GM21619 (cell line): ENCODE results near the gene DNM3.

Experiments
- ATAC-seq: cut with Tn5 transposase; IDR thresholded peaks from one replicate; pipeline ENCODE4 v1.9.1; 2021; ENCODE audit not compliant: unreplicated experiment

Gene DNM3

GRCh38 chr1:172086137-172086536 is 244.8 kb downstream of the DNM3 start:
- no peak for ATAC-seq

- ATAC-seq = no peak
Measured at GRCh38 chr1:172088256-172088655, 247.0 kb downstream of the DNM3 start.

DNA sequence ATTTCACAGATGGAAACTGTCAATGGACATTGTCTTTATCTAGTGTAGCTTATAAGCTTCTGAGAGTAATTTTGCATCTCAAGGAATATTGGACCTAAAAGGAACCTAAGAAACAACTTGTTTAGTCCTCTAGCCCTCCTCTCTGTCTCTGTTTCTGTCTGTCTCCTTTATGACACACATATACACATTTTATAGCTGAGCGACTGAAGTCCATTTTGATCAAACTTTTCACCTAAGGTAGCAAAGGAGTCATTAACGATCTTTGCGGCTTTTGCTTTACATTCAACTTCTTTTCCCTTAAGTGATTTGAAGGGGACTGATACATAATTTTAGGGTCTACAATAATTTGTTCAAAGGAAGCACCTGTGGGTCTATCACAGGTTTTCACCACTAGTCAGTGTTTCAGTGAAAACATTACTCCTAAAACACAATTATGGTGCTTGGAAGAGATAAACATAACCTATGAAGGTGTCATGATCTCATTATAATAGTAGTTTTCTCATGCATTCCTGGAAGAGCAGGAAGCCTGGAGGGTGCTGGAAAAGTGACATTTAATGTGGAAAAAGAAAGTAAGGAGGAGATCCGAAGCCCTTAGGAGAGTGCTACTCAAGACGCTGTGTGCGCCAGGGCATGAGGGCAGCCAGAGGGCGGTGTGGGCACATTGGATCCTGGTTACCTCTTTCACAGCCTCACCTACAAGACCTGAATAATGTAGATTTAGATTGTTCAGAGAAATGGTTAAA is 248.6 kb downstream of the DNM3 start:
- peak; percentile 51 for ATAC-seq

DNA sequence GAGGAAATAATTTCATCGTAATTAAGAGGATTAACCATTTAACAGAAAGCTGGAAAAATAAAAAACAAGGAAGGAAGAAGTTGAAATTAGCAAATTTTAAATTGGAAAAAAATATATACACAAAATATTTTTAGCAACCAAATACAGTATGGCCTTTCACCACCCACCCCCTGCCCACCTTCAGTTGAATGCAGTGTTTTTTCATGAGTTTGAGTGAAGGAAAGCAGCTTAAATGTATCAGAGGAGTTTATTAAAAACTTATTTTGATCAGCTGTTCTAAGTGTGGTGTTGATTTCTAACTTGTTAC is 249.2 kb downstream of the DNM3 start:
- no peak for ATAC-seq

DNA sequence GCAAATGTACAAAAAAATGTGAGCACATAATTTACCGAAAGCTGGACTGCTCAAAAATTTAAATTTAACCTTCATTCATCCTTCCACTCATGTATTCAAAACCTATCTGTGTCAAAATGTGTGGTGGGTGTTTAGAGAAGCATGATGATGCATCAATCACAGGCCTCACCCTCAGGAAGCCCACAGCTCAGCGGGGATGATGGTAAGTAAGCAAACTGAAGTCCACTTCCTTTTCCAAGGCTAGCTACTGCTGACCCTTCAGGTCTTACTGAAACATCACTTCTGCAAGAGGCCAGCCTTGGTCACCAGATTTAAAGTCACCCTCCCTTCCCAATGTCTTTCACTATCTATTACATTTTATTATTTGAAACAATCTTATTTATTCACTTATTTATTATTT is 254.5 kb downstream of the DNM3 start:
- ATAC-seq = no peak

- ATAC-seq = no peak
Measured at GRCh38 chr1:172105230-172105629, 263.9 kb downstream of the DNM3 start.

- ATAC-seq = no peak
Measured at GRCh38 chr1:172107316-172107975, 266.1 kb downstream of the DNM3 start.

- no peak for ATAC-seq
Measured at GRCh38 chr1:172108161-172108893, 267.0 kb downstream of the DNM3 start.

- no peak for ATAC-seq
Measured at GRCh38 chr1:172109359-172109758, 268.1 kb downstream of the DNM3 start.

GRCh38 chr1:172112576-172112975 is 271.3 kb downstream of the DNM3 start:
- no peak for ATAC-seq

DNA sequence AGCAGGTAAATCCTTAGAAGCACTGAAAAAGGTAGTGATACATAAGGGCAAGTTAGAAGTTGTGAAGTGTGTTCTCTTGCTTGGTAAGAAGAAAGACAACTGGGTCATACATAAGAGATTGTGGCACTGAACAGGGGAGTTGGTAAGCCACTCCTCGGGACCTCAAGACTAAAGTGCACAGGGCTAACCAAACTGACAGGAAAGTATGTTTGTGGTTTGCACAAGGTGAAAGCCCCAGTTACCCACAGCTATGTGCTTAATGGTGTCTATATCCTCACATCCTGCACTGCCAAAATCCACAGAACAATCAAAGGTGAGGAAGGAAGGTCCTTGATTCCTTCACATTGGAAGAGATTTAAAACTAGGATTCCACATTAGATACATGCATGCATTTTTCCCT is 276.5 kb downstream of the DNM3 start:
- ATAC-seq = peak; percentile 80

GRCh38 chr1:172118618-172119017 is 277.3 kb downstream of the DNM3 start:
- no peak for ATAC-seq

GRCh38 chr1:172119184-172119583 is 277.9 kb downstream of the DNM3 start:
- ATAC-seq = no peak

GRCh38 chr1:172120381-172120780 is 279.1 kb downstream of the DNM3 start:
- ATAC-seq = no peak

- ATAC-seq = no peak
Measured at GRCh38 chr1:172121081-172121717, 279.9 kb downstream of the DNM3 start.

DNA sequence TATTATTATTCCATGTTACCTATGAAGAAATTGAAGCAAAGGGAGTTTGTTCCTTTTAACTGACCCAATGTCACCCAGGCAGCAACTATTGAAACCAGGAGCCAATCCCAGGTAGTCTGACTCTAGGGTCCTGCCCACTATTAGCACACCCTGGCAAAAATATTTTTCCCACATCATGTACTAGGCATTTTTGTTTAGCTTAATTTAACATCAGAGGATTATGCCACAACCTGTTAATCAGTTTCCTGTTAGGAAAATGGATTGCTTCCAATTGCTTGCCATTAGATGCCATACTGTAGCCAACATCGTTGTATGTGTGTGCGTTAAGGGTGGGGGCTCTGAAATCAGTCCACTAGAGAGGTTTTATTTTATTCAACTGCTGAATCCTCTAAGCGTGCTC is 281.1 kb downstream of the DNM3 start:
- ATAC-seq = no peak

GRCh38 chr1:172125250-172125649 is 284.0 kb downstream of the DNM3 start:
- no peak for ATAC-seq

DNA sequence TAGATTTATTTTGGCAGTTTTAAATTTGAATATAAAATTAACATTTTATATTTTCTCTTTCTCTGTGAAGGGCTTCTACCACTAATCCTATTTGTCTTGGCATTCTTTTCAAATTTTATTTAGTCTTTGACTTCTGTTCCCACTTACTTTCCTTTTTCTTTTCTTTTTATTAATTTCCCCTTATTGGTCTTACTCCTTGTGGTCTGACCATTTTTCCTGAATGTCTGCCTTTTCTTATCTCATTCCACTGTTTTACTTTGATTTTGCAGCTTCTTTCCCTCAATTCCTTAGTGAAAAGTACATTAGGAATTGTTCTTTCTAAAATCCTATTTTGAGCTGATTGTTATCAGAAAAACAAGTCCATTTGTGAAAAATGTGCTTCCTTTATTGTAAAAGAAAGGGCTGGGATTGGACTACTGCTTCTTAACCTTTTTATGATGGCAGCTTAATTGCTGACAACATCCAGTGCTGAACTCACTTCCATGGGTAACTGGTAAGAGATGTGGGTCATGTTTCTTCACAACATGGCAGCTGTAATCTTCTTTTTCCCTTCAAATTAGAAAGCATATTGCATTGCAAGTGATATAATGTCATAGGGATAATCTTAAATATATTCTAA is 284.6 kb downstream of the DNM3 start:
- ATAC-seq = no peak

DNA sequence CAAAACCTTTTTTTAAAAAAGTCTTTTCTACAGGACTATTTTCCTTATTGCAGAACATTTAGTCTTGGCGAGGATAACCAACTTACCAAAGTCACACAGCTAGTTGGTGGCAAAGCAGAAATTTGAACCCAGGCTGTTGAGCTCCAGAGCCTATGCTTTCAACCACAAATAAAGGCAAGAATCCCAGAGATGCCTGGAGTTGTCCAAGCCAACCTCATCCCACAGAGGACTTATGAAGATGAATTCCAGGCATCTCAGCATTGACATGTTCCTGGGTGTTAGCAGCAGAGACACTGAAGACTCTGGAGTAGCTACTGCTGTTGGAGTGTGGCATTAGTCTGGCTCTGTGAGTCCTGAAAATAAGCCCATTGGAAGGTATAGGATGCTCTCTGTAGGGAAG is 291.5 kb downstream of the DNM3 start:
- no peak for ATAC-seq

DNA sequence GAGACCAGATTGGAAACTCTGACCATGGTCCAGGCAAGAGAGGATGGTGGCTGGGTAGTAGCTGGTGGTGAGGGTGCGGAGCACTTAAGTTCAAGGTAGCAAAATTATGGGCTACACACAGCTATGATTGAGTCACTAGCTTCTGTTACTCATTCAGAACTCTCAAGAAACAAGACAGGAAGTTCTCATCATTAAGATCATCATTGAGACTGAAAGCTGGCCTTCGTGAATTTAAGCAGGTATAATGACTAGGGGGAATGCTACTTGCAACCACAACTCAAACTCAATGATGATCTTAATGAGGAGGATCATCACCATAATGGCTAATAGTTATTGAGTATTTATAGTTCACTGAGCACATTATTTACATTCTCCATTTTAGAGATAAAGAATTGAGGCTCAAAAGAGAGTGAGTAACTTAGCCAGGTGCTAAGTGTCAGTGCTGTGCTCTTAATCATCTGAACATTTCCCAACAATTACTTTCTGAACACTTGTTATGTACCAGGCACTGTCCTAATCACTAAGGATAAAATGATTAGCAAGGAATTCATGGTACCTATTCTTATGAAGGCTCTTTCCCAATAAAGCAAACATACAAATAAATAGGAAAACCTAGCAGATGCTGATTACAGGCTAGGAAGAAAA is 292.9 kb downstream of the DNM3 start:
- ATAC-seq = peak; percentile 64
